ENCODE data around the gene LHFPL4. TPM values are rescaled to one million over a fixed set of nuclear protein-coding genes. Genes with fewer than 3 reads are reported as not detected.
A peak's percentile ranks its signal among the peaks of the same experiment; 100 is the strongest.

The LHFPL4 gene
- total and polyA plus RNA-seq, 2 of the 13 experiments (the other 11 are each of a cell fraction or from before 2014, with no cell fraction given): 0.02 to 0.03 TPM

DNA sequence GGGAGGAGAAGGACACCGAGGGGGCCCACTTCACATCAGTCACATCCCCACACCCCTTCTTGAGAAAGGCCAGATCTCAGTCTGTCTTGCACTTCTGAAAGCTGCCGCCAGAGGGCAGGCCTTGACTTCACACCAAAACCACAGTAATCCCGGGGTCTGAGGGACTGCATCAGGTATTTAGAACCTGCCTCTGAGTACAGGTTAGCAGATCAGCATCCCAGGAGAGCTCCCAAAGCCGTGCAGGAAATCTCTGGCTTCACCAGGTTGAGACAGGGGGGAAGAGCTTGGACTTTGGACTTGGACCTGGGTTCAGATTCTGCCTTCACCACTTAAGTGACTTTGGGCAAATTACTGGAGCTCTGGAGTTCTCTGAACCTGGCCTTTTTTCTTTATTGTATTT, 50.3 kb downstream of the LHFPL4 start (continued):
- TF ChIP-seq SMAD9 (CRISPR knock-in tag; IDR thresholded peaks at IDR 0.05) (0 out of 2 replicates have a peak, but pooled peaks have one; percentile 55), FOXA3 (CRISPR knock-in tag; IDR thresholded peaks at IDR 0.05) (peak; percentile 30; the same call in 1 of the 2 replicates), XRCC5 (optimal IDR thresholded peaks at IDR 0.05; ENCODE audit: low read length) (peak; percentile 71), ZMYM2 (CRISPR knock-in tag; IDR thresholded peaks at IDR 0.05) (no peak), ZNF121 (CRISPR knock-in tag; IDR thresholded peaks at IDR 0.05) (no peak), CBFB (CRISPR knock-in tag; IDR thresholded peaks at IDR 0.05) (no peak), PRMT3 (CRISPR knock-in tag; IDR thresholded peaks at IDR 0.05; ENCODE audit: borderline replicate concordance, low read depth) (no peak), CTCF (CRISPR knock-in tag; IDR thresholded peaks at IDR 0.05) (peak; percentile 88), SMC3 (IDR thresholded peaks at IDR 0.05; ENCODE audit: low read length) (peak; percentile 80), GATAD1 (CRISPR knock-in tag; IDR thresholded peaks at IDR 0.05) (no peak), STAG1 (CRISPR knock-in tag; IDR thresholded peaks at IDR 0.05) (peak; percentile 89)
- TF ChIP-seq, protein P1, sequence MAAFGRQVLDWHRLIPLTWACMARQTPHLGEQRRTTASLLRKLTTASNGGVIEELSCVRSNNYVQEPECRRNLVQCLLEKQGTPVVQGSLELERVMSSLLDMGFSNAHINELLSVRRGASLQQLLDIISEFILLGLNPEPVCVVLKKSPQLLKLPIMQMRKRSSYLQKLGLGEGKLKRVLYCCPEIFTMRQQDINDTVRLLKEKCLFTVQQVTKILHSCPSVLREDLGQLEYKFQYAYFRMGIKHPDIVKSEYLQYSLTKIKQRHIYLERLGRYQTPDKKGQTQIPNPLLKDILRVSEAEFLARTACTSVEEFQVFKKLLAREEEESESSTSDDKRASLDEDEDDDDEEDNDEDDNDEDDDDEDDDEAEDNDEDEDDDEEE (CRISPR knock-in tag; IDR thresholded peaks at IDR 0.05): 0 out of 2 replicates have a peak, but pooled peaks have one; percentile 31

DNA sequence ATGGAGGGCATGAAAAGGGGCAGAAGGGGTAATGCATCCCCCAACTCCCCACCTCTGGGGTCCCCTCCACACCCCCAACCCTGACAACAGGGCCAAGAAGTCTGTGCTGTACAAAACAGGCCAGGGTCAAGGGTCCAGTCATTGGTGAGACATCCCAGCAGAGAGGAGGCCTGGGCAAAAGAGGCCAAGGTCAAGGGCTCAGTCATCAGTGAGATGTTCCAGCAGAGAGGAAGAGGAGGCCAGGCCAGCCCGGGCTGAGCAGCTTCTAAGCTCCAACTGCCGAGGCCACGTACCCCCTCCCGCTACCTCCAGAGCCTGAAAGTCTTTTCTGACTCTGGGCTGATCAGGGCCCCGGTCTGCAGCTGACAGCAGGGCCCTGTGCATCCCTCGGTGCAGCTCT, 52.4 kb downstream of the LHFPL4 start:
- 0 out of 2 replicates have a peak, but pooled peaks have one; percentile 14 for TF ChIP-seq RARA (CRISPR knock-in tag; IDR thresholded peaks at IDR 0.05)
- TF ChIP-seq SKI (IDR thresholded peaks at IDR 0.05; ENCODE audit: partially characterized antibody): peak; percentile 22
- no peak for TF ChIP-seq TBX2 (CRISPR knock-in tag; IDR thresholded peaks at IDR 0.05; ENCODE audit: borderline replicate concordance)
- ChIA-PET CTCF (ENCODE audit: low intra/inter-chr PET ratio, low total read pairs) (no interaction called here), POLR2A (no interaction called here)
- intact Hi-C loops (cut with micrococcal nuclease; ENCODE audit: unreplicated experiment): loop anchor here (1.0 kb wide), 1 partner anchor 148 kb away; no protein-coding TSS in a partner anchor
- H3K27ac ChIP-seq (ENCODE audit: extremely low read length, insufficient read depth, low read length): no peak overlapping the region
- no peaks in the 10 kb centered on the region for H4K20me1 ChIP-seq (ENCODE audit: insufficient read depth, low read length)
- no peaks in the 10 kb centered on the region for H3K79me2 ChIP-seq (ENCODE audit: insufficient read depth, low read length)
- peaks cover 2 to 26% of the 10 kb centered on the region in 2 experiments; a peak in 3 of 5 replicates for H3K27me3 ChIP-seq (ENCODE audit: control insufficient read depth in 1 of 2, insufficient read depth in 2 of 2, low read length in 2 of 2)
- DNase-seq (ENCODE audit: low spot score): no peak
- no peak overlapping the region for H3K4me2 ChIP-seq (ENCODE audit: low read depth, low read length)
- H2AFZ ChIP-seq (ENCODE audit: low read length): no peak overlapping the region
- BruUV-seq (replicated peaks): no TSS peak
- in situ Hi-C loops (cut with HindIII; ENCODE audit: extremely low pct_ligation_motif_present, low pct_unique_long_range_greater_than_20kb): loop anchor here (5.0 kb wide), 1 partner anchor 226 kb away; no protein-coding TSS in a partner anchor
- peaks cover 8% of the 10 kb centered on the region for H3K4me1 ChIP-seq (ENCODE audit: insufficient read depth, low read length)
- FAIRE-seq: no peak
- H3K36me3 ChIP-seq (replicated peaks in 1 of 2; ENCODE audit: control insufficient read depth in 1 of 2, insufficient read depth in 2 of 2, low read length in 2 of 2): no peaks in the 10 kb centered on the region
- no peaks in the 10 kb centered on the region for H3K9me3 ChIP-seq (ENCODE audit: low read length)
- H3K4me3 ChIP-seq (replicated peaks in 1 of 3; ENCODE audit: insufficient read depth in 1 of 3, low read depth in 2 of 3, low read length in 3 of 3): no peak overlapping the region
- WGBS (ENCODE audit: low lambda C conversion rate): 11% methylated on average over 6 of the region's 6 CpGs
- peak; percentile 7 for ATAC-seq
- no peak overlapping the region for H3K9ac ChIP-seq (ENCODE audit: insufficient read depth, low read depth, low read length)

Data from HepG2 (cell line).